ENCODE data around the gene FBXW7.
"Not testable (repeated sequence)": the region's sequence is repeated elsewhere in the genome, so short reads cannot be mapped to it uniquely, and the experiment has no call there.

FBXW7 gene

GRCh38 chr4:152535903-152536544 lies at the start of gene FBXW7:
Gene FBXW7 (minus strand): TSS chr4:152536092. CDS start chr4:152411803, 124,289 bp downstream.
- DNase-seq (ENCODE audit: low read depth in 2 of 2, low spot score in 1 of 2): peak; percentile 99

GRCh38 chr4:152585023-152585441 lies 49.1 kb upstream of the FBXW7 start:
- DNase-seq (ENCODE audit: low read depth in 2 of 2, low spot score in 1 of 2): no peak

- DNase-seq (ENCODE audit: low read depth in 2 of 2, low spot score in 1 of 2): no peak
These were observed 45.8 kb upstream of the FBXW7 start for GRCh38 chr4:152581536-152582160.

GRCh38 chr4:152579916-152580315 lies 44.0 kb upstream of the FBXW7 start:
- DNase-seq (ENCODE audit: low read depth in 2 of 2, low spot score in 1 of 2): no peak

GRCh38 chr4:152579107-152579764 lies 43.3 kb upstream of the FBXW7 start:
- no peak for DNase-seq (ENCODE audit: low read depth in 2 of 2, low spot score in 1 of 2)

GRCh38 chr4:152578670-152579069 lies 42.8 kb upstream of the FBXW7 start:
- DNase-seq (ENCODE audit: low read depth in 2 of 2, low spot score in 1 of 2): no peak

GRCh38 chr4:152577708-152578396 lies 42.0 kb upstream of the FBXW7 start:
- no peak for DNase-seq (ENCODE audit: low read depth in 2 of 2, low spot score in 1 of 2)

GRCh38 chr4:152575533-152575932 lies 39.6 kb upstream of the FBXW7 start:
- no peak for DNase-seq (ENCODE audit: low read depth in 2 of 2, low spot score in 1 of 2)

GRCh38 chr4:152573861-152574260 lies 38.0 kb upstream of the FBXW7 start:
- DNase-seq (ENCODE audit: low read depth in 2 of 2, low spot score in 1 of 2): no peak

- no peak for DNase-seq (ENCODE audit: low read depth in 2 of 2, low spot score in 1 of 2)
These were observed 36.7 kb upstream of the FBXW7 start for GRCh38 chr4:152572417-152573086.

GRCh38 chr4:152571770-152572169 lies 35.9 kb upstream of the FBXW7 start:
- DNase-seq (ENCODE audit: low read depth in 2 of 2, low spot score in 1 of 2): no peak

GRCh38 chr4:152571296-152571695 lies 35.4 kb upstream of the FBXW7 start:
- no peak for DNase-seq (ENCODE audit: low read depth in 2 of 2, low spot score in 1 of 2)

- no peak for DNase-seq (ENCODE audit: low read depth in 2 of 2, low spot score in 1 of 2)
These were observed 29.4 kb upstream of the FBXW7 start for GRCh38 chr4:152565333-152565732.

- no peak for DNase-seq (ENCODE audit: low read depth in 2 of 2, low spot score in 1 of 2)
These were observed 28.4 kb upstream of the FBXW7 start for GRCh38 chr4:152564336-152564735.

GRCh38 chr4:152563209-152563608 lies 27.3 kb upstream of the FBXW7 start:
- no peak for DNase-seq (ENCODE audit: low read depth in 2 of 2, low spot score in 1 of 2)

- no peak for DNase-seq (ENCODE audit: low read depth in 2 of 2, low spot score in 1 of 2)
These were observed 23.7 kb upstream of the FBXW7 start for GRCh38 chr4:152559641-152560040.

- no peak for DNase-seq (ENCODE audit: low read depth in 2 of 2, low spot score in 1 of 2)
These were observed 22.5 kb upstream of the FBXW7 start for GRCh38 chr4:152558396-152558795.

- no peak for DNase-seq (ENCODE audit: low read depth in 2 of 2, low spot score in 1 of 2)
These were observed 20.9 kb upstream of the FBXW7 start for GRCh38 chr4:152556834-152557233.

- no peak for DNase-seq (ENCODE audit: low read depth in 2 of 2, low spot score in 1 of 2)
These were observed 20.4 kb upstream of the FBXW7 start for GRCh38 chr4:152556283-152556682.

GRCh38 chr4:152554742-152555141 lies 18.9 kb upstream of the FBXW7 start:
- no peak for DNase-seq (ENCODE audit: low read depth in 2 of 2, low spot score in 1 of 2)

GRCh38 chr4:152550687-152551086 lies 14.8 kb upstream of the FBXW7 start:
- not testable (repeated sequence) for DNase-seq (ENCODE audit: low read depth in 2 of 2, low spot score in 1 of 2)

Measured in stimulated activated CD8-positive, alpha-beta memory T cell treated with anti-CD3 and anti-CD28 coated beads, Interleukin-4, amount 100 ng/mL, for 1 hour (primary cell).